Activated naive CD4-positive, alpha-beta T cell treated with Interleukin-2 at 50 U/mL for 16 hours (primary cell): ENCODE data around the gene MRPL43.

Experiments
- DNase-seq: peaks from one replicate; pipeline ENCODE4 v3.0.0-alpha.2; 2020

The MRPL43 gene

DNA sequence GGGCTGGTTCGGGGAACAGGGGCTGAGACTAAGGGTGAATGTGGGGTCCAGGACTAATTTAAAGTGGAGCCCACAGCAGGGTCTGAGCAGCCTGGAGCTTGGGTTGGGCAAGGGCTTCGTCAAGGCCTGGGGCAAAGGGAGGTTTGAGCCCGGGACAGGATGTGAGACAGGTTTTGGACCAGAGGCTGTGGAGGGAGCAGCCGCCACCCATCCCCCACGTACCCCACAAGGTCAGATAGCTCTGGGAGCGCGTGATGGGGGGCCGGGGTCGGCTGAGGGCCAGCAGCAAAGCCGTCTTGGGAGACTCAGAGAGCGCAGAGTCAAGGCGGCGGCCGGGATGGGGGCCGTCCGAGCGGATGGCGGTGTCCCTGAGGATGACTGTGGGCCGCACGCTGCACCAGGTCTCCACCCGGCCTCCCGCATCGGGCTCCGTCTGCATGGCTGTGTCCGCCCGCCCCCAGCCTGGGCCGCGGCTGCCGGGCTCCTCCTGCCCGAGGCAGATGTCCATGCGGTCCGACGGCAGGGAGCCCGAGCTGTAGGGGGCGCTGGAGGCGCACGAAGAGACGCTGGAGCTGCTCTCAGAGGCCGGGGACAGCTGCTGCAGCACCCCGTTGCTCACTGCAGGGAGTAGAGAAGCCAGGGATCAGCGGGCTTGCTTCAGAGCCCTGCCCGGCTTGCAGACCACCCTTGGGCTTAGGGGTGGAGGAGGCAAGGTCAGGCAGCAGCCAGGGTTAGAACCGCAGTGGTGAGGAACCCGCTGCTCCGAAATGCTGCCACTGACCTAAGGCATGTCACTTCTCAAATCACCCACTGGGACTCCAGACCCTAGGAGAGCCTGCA is 31.5 kb upstream of the MRPL43 start:
- DNase-seq = peak; percentile 79

DNA sequence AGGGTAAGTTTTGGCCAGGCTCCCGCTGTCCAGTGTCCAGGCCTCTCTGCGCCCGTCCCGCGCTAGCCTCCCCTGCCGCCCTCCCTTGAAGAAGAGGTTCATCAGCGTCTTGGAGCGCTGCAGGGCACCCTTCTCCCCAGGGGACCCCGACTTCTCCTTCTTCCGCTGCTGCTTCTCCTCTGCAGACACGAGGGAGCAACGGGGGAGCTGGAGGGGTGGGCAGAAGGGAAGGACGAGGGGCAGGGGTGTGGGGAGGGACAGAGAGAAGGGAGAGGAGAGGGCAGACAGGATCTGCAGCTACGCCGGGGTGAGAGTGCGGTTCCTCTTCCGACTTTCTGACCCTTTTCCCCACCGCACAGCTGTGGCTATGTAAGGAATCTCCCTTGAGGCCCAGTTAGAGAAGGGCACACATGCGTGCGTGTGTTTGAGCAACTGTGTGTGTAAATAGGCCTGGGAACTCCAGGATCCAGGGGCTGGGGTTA is 30.9 kb upstream of the MRPL43 start:
- no peak for DNase-seq

DNA sequence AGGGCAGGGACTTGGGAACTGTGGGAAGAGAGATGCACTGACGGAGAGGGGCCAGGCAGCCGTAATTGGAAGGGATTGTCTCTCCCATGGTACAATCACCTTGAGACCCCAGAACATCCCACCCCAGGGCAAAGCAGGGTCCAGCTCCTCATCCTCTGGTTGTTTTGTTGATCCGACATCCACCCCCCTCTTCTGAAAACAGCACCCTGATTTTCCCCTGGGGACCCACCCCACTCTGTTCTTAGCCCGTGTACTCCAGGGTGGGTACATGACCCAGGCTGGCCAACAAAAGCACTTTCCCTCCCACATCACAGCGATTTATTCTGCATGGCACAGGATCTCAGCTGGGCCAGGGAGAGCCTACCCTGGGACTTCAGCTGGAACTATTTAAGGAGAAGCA is 29.5 kb upstream of the MRPL43 start:
- DNase-seq = no peak

- no peak for DNase-seq
Observed at GRCh38 chr10:101015582-101015973, 28.3 kb upstream of the MRPL43 start.

- peak; percentile 22 for DNase-seq
Observed at GRCh38 chr10:101014966-101015581, 27.8 kb upstream of the MRPL43 start.

DNA sequence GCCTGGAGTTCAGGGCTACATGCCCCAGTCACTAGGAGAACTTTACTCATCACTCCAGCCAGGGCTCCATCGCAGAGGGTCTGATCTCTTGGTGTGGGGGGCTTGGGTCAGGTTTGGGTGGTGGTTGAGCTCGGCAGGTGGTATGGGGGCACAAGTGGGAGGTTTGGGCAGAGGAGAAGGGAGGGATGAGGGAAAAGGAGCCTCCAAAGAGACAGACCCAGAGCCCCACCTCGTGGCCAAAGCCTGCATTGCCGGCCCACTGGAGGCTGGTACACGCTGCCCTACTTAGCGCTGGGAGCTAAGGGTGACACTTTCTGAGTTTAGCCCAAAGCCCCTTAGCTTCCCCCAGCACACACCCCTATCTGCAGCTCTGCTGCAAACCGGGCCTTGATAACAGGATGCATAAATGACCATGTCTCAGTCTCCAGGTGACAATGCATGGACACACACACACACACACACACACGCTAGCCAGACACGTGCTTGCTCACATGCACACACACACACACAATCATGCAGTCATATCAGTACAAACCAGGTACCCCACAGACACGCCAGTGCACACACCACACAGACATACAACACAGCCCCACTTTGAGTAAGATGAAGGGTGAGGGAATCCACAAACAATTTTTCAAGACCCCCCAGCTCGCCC is 27.1 kb upstream of the MRPL43 start:
- DNase-seq = peak; percentile 74

GRCh38 chr10:101013365-101013825 is 26.1 kb upstream of the MRPL43 start:
- no peak for DNase-seq

- peak; percentile 82 for DNase-seq
Observed at GRCh38 chr10:101012525-101013364, 25.4 kb upstream of the MRPL43 start.

GRCh38 chr10:101011517-101012423 is 24.5 kb upstream of the MRPL43 start:
- DNase-seq = no peak

DNA sequence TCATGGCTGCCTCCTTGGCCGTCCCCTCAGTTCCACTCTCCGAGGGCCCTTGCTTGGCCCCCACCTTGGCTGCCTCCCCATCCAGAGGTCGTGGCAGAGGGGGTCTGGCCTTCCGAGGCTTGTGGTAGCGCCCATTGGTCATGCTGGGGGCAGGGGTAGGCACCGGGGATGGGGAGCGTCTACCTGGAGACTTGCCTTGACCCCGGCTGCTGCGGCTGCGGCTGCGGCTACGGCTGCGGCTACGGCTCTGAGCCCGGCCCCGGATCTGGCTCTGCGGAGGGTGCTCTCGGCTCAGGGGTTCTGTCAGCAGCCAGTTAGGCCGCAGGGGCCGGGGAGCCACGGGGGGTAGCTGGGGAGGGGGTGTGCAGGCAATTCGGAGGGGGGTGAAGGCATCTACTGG is 23.0 kb upstream of the MRPL43 start:
- DNase-seq = no peak

DNA sequence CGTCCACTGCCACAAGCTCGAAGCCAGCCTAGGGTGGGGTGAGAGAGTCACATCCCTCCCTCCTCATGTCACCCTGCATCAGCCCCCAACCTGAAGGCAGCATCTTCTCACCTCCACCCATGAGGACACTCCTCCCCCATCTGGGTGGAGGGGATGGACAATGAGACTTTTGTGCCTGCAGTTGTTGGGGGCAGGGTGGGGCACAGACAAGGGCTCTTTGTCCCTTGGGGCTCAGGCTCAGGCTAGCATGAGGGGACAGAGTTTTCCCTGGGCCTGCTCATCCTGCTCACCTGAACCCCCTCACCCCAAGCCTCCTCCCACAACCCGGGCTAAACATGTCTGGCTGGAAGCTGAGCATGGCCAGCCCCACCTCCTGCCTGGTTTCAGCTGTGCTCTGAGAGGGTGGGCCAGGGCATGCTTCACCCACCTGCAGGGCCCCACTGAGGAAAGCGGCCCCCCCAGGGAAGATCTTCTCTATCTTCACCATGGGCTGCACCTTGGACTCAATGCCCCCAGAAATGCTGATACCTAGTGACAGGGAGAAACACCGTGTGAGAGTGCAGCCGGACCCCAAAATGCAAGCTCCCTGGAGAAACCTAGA is 21.6 kb upstream of the MRPL43 start:
- DNase-seq = no peak

DNA sequence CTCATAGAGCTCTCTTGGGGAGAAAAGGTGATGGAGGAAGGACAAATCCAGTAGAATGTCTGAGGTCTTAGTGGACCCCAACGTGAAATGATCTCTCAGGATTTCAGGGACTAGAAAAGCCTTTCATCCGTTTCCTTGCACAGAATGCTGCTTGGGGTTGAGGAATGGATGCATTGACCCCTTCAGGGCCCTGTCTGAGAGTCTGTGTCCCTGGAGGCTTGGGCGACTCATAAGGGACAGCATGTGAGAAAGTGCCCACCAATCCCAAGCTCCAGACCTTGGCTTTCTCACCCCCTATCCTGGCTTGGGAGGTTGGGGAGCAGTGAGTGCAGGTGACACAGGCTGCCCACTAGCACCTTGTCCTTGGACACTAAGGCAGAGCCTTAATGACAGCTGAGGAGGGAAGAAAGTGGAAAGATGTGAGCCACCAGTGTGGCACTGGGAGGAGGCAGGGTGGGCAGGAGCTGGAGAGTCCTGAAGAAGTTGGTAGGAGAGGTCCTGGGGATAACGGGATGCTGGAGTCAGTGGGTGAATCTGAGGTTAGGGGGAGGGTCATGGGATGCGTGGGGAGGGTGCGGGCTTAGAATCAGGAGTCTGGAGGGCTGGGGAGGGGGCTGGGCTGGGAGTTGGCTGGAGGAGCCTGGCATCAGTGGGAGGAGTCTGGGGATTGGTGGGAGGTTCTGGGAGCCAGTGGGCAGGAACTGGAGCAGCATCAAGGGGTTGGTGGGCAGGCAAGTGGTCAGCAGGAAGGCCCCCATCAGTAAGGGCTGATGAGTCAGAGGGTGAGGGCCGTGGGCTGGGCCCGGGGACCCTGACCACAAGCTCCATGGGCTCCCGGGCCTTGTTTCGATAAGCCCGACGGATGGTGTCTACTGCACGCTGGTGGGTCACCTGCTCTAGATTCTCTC is 20.9 kb upstream of the MRPL43 start:
- no peak for DNase-seq

GRCh38 chr10:101007099-101007711 is 19.9 kb upstream of the MRPL43 start:
- no peak for DNase-seq

- no peak for DNase-seq
Observed at GRCh38 chr10:101006593-101007098, 19.3 kb upstream of the MRPL43 start.

DNA sequence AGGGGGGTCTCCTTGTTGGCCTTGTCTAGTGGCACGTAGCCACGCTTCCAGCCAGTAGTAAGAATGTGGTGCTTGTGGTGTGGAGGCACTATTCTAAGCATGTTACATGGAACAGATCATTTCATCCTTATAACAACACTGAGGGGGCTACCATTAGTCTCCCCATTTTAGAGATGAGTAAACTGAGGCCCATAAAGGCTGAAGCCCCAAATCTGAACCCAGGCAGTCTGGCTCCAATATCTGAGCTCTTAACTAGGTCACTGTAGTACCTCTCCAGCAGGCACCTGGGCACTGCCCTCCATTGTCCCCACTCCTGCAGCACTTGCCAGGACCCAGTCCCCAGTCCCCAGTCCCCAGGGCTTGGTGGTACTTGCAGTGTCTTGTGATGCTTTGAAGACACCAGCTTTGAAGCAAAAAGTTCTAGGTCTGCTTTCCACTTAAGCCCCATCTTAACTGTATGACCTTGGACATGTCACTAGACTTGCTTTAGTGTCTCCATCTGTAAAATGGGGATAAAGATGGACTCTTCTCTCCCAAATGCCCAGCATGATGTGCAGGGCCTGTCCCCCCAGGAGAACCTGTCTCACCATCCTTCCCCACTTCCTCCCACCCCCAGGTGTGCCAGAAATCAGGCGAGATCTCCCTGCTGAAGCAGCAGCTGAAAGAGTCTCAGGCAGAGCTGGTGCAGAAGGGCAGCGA is 18.7 kb upstream of the MRPL43 start:
- DNase-seq = no peak

GRCh38 chr10:101005361-101005760 is 18.1 kb upstream of the MRPL43 start:
- DNase-seq = no peak

DNA sequence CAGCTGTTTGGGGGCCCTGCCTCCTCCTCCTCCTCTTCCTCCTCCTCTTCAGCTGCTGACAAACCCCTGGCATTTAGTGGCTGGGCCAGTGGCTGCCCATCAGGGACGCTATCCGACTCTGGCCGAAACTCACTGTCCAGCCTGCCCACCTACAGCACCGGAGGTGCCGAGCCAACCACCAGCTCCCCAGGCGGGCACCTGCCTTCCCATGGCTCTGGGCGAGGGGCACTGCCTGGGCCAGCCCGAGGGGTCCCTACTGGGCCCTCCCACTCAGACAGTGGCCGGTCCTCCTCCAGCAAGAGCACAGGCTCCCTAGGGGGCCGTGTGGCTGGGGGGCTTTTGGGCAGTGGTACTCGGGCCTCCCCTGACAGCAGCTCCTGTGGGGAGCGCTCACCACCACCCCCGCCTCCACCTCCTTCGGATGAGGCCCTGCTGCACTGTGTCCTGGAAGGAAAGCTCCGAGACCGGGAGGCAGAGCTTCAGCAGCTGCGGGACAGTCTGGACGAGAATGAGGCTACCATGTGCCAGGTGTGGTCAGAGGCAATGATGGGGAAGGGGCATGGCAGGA is 16.4 kb upstream of the MRPL43 start:
- no peak for DNase-seq

GRCh38 chr10:101002456-101002855 is 15.2 kb upstream of the MRPL43 start:
- DNase-seq = no peak

GRCh38 chr10:101001659-101002035 is 14.3 kb upstream of the MRPL43 start:
- DNase-seq = no peak
